ENCODE data around the gene EEA1.

- no peak for TF ChIP-seq POLR2AphosphoS5 (IDR thresholded peaks at IDR 0.05)
- no peak for TF ChIP-seq CTCF (IDR thresholded peaks at IDR 0.05; ENCODE audit: poor library complexity, severe bottlenecking)
- TF ChIP-seq EP300 (conservative IDR thresholded peaks at IDR 0.05; ENCODE audit: poor library complexity, severe bottlenecking) = no peak
Measured at GRCh38 chr12:92952394-92952793, 23.3 kb upstream of the EEA1 start.

All from neural cell (in vitro differentiated cells).